ENCODE results near the gene HEXD. TPM values are rescaled to one million over a fixed set of nuclear protein-coding genes. Genes with fewer than 3 reads are reported as not detected.

The HEXD gene
- total and polyA plus RNA-seq, 10 of the 15 experiments (the other 5 are each of a cell fraction or from before 2014, with no cell fraction given), result 1.6 to 24.2 (median 7.0) TPM

- TF ChIP-seq EP300 (IDR thresholded peaks at IDR 0.05; ENCODE audit: borderline replicate concordance in 1 of 2, control insufficient read depth in 1 of 2, low read depth in 2 of 2, low read length in 2 of 2) (no peak), ZNF24 (IDR thresholded peaks at IDR 0.05) (no peak), MTA2 (IDR thresholded peaks at IDR 0.05; ENCODE audit: low read depth) (no peak), MAX (IDR thresholded peaks at IDR 0.05; ENCODE audit: low read depth, low read length) (no peak), CBX3 (IDR thresholded peaks at IDR 0.05; ENCODE audit: borderline replicate concordance, low read depth) (no peak), ZNF687 (IDR thresholded peaks at IDR 0.05) (no peak), SKIL (IDR thresholded peaks at IDR 0.05; ENCODE audit: low read depth, poor library complexity, severe bottlenecking) (no peak)
These were observed 40.0 kb upstream of the HEXD start (continued) for GRCh38 chr17:82377924-82378740.

Measured in GM12878 (cell line).